Left ventricle myocardium superior (tissue), 1 donor: ENCODE data around the gene MAML3. TPM values are rescaled to one million over a fixed set of nuclear protein-coding genes. Genes with fewer than 3 reads are reported as not detected.

ENCODE experiments used
- ATAC-seq: fragments of 200-7000 bp; cut with Tn5 transposase; one replicate; pipeline ENCODE4 v1.9.1; 2020; ENCODE audit warnings: mild to moderate bottlenecking, moderate library complexity
- DNase-seq: peaks from one replicate; pipeline ENCODE4 v3.0.0-alpha.2; 2020
- intact Hi-C: fragments of 100-400 bp; cut with micrococcal nuclease; formaldehyde crosslinking; loops from one replicate; pipeline ENCODE4 v1.11.0; 2022
- total RNA-seq: library from RNA; stranded (reverse); fragmentation: NEBNext Ultra II Directional; extraction: Animal tissue kit (Norgen Biotek cat#: 25700); gene quantifications from one replicate; pipeline ENCODE4 v1.2.1, GENCODE V29; 2021
- donor health status: DM: no; HTN: yes; CAD: no; lungs with severe emphysema.

Gene MAML3
- total RNA-seq, 1 donor from 2014 or later: 2.1 TPM

GRCh38 chr4:139848028-139848427, 306.0 kb downstream of the MAML3 start:
- ATAC-seq: no peak
- no peak for DNase-seq
- intact Hi-C loops: no loop called here

GRCh38 chr4:139847602-139848001, 306.4 kb downstream of the MAML3 start:
- intact Hi-C loops: no loop called here
- ATAC-seq: no peak
- no peak for DNase-seq

- DNase-seq (no peak), ATAC-seq (no peak)
- intact Hi-C loops: no loop called here
These were observed 307.2 kb downstream of the MAML3 start for GRCh38 chr4:139846766-139847165.

GRCh38 chr4:139845453-139846093, 308.4 kb downstream of the MAML3 start:
- DNase-seq (no peak), ATAC-seq (no peak)
- intact Hi-C loops: no loop called here

- no peak for ATAC-seq
- intact Hi-C loops: no loop called here
- DNase-seq: no peak
These were observed 309.4 kb downstream of the MAML3 start for GRCh38 chr4:139844459-139845036.

GRCh38 chr4:139844057-139844456, 309.9 kb downstream of the MAML3 start:
- intact Hi-C loops: no loop called here
- DNase-seq (no peak), ATAC-seq (no peak)

DNA sequence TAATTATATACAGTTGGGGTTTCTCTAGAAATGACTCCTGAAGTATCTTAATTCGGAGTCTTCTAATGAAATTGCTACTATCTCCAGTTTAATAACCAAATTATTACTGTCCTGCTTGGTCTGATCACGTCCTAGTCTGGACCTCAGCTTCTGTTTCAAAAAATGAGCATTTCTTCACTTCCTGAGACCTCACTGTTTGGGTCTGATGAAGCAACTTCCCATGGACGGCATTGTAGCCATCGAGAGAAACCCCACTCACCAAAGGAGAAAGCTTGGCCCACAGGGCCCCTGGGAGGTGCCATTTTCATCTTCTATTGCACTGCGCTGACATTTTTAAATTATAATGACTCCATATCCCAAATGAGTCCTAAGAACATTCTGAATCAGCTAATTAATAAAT, 310.3 kb downstream of the MAML3 start:
- no peak for DNase-seq
- intact Hi-C loops: no loop called here
- no peak for ATAC-seq

DNA sequence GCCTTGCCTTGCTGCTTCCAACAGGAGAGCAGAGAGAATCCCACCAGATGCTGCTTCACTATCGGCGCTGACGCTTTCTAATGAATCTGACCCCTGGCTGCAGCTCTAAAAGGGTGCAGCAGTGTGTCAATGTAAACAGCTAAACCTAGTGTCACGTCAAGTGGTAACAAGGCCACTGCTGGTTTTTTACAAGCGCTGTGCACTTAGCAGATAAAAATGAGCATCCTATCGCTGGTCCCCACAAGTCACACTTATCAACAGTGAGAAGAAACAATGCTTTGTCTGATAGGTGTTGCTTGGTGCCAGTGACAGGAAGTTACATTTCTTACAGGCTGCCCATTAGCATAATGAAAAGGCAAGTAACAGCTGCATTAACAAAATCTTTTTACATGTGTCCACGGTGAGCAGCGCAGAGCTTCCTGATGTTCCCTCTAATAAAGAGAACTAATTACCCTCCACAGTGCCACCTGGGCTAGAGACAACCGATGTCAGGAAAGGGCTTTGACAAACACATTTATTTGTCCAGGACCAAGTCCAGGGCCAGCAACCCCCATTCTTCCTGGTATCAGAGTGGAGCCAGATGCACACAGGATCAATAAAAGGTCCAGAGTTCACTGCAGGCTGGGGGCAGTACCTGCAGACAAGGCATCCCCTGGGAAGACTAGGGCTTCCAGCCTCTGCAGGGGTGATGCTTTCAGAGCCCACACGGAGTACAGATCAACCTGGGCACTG, 312.4 kb downstream of the MAML3 start:
- DNase-seq: no peak
- intact Hi-C loops: no loop called here
- ATAC-seq: no peak

DNA sequence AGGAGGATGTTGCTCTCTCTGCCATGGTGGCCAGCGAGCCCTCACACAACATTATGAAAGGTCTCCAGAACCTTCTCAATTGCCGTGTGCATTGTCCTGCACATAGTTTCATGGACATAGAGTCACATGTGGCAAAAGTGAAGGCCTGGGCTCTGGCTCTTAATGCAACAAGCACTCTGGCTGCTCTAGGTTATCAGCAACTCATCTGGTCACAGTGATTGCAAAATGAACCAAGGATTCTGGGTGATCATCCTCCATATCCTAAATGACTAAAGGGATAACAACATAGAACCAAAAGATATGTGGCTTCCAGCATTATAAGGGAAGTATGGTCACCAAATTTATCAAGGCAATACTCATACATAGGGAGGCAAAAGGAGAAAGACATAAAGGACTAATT, 313.2 kb downstream of the MAML3 start:
- intact Hi-C loops: no loop called here
- no peak for ATAC-seq
- no peak for DNase-seq

- peak; percentile 31 for ATAC-seq
- intact Hi-C loops: no loop called here
These were observed 314.5 kb downstream of the MAML3 start for GRCh38 chr4:139839403-139840031.

DNA sequence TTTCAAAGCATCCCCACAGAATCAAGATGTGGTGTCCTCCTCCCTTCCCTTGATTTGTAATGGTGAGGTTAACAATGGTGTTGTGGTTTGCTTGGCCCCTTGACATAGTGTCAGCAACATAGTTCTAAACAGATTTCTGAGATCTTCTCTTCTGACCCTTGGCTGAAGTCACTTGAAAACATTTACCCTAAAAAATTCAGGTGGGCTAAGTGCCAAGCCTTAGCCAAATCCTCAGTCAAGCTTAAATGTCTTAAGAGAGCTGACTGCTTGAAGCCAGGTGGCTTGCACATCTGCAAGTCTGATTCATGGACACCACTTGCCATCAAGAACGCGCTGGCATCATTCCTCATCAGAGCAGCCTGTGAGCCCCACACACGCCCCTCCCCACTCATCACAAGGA, 315.2 kb downstream of the MAML3 start:
- ATAC-seq: no peak

More at GRCh38 chr4:139839403-139840031, 314.5 kb downstream of the MAML3 start:
- no peak for DNase-seq

GRCh38 chr4:139834981-139835391, 319.0 kb downstream of the MAML3 start:
- intact Hi-C loops: no loop called here
- no peak for ATAC-seq
- no peak for DNase-seq

More for the DNA sequence above, 315.2 kb downstream of the MAML3 start:
- intact Hi-C loops: no loop called here
- no peak for DNase-seq

GRCh38 chr4:139834226-139834662, 319.7 kb downstream of the MAML3 start:
- intact Hi-C loops: no loop called here
- ATAC-seq: no peak
- no peak for DNase-seq

GRCh38 chr4:139833151-139833910, 320.7 kb downstream of the MAML3 start:
- intact Hi-C loops: no loop called here
- ATAC-seq (no peak), DNase-seq (no peak)

DNA sequence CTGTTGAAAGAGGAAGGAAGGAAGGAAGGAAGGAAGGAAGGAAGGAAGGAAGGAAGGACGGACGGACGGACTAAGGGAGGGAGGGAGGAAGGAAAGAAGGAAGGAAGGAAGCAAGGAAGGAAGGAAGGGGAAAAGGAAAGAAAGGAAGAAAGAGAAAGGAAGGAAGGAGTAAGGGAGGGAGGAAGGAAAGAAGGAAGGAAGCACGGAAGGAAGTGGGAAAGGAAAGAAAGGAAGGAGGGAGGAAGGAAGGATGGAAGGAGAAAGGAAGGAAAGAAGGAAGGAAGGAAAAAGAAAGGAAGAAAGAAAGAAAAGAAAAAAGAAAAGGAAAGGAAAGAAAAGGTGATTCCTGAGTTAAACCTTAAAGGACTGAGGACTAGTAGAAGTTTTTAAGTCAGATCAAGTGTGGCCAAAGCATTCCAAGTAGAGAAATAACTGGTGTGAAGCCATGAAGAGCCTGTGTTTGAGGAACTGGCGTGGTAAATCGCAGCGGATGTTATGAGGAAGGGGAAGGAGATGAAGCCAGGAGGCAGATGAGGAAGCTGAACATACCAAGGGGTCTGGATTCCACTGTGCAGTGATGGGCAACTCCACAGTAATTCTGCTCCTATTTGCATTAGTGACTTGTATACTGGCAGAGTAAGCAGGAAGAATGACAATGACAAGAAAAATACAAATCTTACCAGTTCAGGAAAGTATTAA, 324.9 kb downstream of the MAML3 start:
- intact Hi-C loops: loop anchor here (10.0 kb wide), 1 partner anchor 84 kb away; no protein-coding TSS in a partner anchor
- DNase-seq (no peak), ATAC-seq (no peak)

DNA sequence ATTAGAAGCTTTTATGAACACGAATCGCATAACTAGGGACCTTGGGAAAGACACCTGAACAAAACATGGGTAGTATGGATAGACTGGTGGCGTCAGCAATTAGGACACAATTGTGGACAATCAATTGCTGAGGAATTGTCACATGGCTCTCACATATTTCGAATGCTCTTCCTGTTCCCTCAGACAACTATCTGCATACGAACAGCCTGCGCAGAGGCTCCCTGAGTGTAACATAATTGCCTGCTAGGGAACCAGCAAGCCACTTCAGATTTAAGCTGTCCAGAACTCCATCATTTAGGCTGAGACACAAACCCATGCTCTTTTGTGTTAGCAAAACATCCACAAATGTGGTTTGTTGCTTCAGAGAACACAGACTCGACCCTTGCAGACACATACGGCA, 327.6 kb downstream of the MAML3 start:
- no peak for ATAC-seq
- no peak for DNase-seq
- intact Hi-C loops: loop anchor here (10.0 kb wide), 1 partner anchor 82 kb away; no protein-coding TSS in a partner anchor

- peak; percentile 78 for ATAC-seq
- intact Hi-C loops: loop anchor here (10.0 kb wide), 1 partner anchor 81 kb away; no protein-coding TSS in a partner anchor
These were observed 328.4 kb downstream of the MAML3 start for GRCh38 chr4:139825523-139826014.

DNA sequence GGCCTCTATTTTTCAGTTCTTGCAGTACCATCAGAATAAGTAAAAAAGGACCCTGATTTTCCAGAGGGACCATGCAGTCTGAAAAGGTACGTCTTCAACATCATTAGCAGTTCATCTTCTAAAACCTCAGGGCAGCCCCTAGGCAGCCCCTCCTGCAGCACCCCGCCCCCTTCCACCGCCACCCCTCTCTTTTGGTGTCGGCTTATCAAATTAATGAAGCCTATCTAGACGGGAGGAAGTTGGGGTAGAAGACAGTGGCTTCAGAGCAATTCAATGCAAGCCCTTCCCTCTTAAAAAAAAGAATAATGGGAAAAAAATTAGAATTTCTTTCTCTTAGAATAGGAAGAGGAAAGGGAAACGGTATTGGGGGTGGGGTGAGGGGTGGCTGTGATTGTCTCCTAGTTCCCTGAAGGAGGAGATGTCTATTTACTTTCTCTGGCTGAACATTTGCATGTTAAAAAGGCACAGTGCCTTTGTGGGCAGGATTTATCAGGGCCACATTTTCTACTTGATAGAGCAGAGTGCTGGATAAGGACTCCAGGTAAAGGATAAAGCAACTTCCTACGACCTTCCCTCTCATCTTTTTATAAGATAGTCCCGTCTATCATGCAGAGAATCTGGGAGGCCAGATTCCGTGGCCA, 329.0 kb downstream of the MAML3 start:
- intact Hi-C loops: loop anchor here (10.0 kb wide), 1 partner anchor 80 kb away; no protein-coding TSS in a partner anchor
- peak; percentile 7 for ATAC-seq
- no peak for DNase-seq

More at GRCh38 chr4:139825523-139826014, 328.4 kb downstream of the MAML3 start:
- no peak for DNase-seq
